ENCODE measurements around the gene IQCK.

Gene IQCK

DNA sequence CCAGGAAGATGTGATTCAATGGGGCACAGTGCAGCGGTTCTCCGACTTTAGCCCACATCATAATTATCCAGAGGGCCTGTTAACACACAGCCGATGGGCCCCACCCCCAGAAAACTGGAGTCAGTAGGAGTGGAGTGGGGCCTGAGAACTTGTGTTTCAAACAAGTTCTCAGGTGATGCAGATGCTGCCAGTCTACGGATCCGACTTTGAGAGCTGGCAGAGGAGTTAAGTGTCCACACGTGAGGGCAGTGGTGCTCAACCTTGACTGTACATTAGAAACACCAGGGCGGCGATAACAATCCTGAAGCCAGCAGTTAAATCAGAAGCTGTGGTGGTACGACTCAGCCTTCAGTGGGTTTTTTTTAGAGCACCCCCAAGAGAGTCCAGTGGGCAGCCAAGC lies 91.6 kb downstream of the IQCK start:
- CTCF ChIA-PET = no interaction called here
- H3K27ac ChIP-seq (ENCODE audit: extremely low read depth, low read depth, low read length) = no peak overlapping the region

DNA sequence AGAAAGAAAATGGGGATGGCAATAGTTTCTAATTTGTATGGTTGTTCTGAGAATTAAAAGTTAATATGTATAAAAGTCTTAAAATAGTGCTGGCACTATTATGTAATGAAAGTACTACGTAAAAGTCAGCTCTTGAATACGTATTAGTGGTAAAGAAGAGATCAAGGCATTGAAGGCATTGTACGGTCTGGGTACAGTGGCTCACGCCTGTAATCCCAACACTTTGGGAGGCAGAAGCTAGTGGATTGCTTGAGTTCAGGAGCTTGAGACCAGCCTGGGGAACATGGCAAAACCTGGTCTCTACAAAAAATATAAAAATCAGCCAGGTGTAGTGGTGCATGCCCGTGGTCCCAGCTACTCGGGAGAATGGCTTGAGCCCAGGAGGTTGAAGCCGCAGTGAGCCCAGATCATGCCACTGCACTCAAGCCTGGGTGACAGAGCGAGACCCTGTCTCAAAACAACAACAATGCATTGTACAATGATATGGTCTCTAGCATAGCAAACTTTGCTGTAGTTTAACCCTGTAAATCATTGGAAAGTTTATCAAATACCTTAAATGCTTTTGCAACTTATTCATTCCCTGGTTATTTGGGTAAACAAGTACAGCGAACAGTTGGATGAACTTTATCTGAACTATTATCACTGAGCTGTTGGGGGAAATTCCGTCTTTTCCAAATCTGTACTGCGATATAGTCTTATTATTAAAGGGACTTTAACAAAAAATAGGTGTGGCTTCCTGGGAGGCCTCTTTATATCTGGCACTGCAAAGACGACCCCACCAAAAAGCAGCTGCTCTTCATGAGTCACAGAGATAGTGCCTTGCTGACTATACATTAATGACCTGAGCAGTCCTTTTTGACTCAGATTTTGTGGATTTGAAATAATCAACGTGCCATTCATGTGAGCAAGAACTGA lies 93.0 kb downstream of the IQCK start:
- ChIA-PET CTCF (interaction anchor here (0.6 kb wide), 1 partner anchor 74 kb away, joined by 4 read pairs; the partner anchor contains the start of gene GPRC5B), POLR2A (interaction anchor here (0.5 to 0.7 kb wide), 2 partner anchors 93 to 312 kb away, joined by 3 to 5 read pairs; partner anchors contain the start of genes IQCK and KNOP1)
- no peaks in the 10 kb centered on the region for H3K36me3 ChIP-seq (ENCODE audit: control insufficient read depth in 2 of 2, insufficient read depth in 1 of 2, low read length in 2 of 2)
- H3K4me1 ChIP-seq (ENCODE audit: control insufficient read depth, insufficient read depth, low read length) = no peaks in the 10 kb centered on the region
- no peaks in the 10 kb centered on the region for H3K9me3 ChIP-seq (ENCODE audit: control insufficient read depth, insufficient read depth, low read depth, low read length)
- H3K27ac ChIP-seq (ENCODE audit: extremely low read depth, low read depth, low read length) = no peak overlapping the region
- TF ChIP-seq, protein P1, sequence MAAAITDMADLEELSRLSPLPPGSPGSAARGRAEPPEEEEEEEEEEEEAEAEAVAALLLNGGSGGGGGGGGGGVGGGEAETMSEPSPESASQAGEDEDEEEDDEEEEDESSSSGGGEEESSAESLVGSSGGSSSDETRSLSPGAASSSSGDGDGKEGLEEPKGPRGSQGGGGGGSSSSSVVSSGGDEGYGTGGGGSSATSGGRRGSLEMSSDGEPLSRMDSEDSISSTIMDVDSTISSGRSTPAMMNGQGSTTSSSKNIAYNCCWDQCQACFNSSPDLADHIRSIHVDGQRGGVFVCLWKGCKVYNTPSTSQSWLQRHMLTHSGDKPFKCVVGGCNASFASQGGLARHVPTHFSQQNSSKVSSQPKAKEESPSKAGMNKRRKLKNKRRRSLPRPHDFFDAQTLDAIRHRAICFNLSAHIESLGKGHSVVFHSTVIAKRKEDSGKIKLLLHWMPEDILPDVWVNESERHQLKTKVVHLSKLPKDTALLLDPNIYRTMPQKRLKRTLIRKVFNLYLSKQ (tag by site-specific recombination; IDR thresholded peaks at IDR 0.05; ENCODE audit: borderline replicate concordance) = no peak
- H3K4me3 ChIP-seq (ENCODE audit: low read depth, low read length) = no peak overlapping the region

More for the DNA sequence above, 91.6 kb downstream of the IQCK start:
- Histone ChIP-seq H3K4me1 (ENCODE audit: control insufficient read depth, insufficient read depth, low read length) (no peaks in the 10 kb centered on the region), H3K9me3 (ENCODE audit: control insufficient read depth, insufficient read depth, low read depth, low read length) (no peaks in the 10 kb centered on the region), H3K36me3 (ENCODE audit: control insufficient read depth in 2 of 2, insufficient read depth in 1 of 2, low read length in 2 of 2) (no peaks in the 10 kb centered on the region), H3K4me3 (ENCODE audit: low read depth, low read length) (no peak overlapping the region)
- TF ChIP-seq ZNF423 (tag by site-specific recombination; IDR thresholded peaks at IDR 0.05) = no peak
- no peak for TF ChIP-seq ZNF48 (tag by site-specific recombination; IDR thresholded peaks at IDR 0.05)
- TF ChIP-seq, protein P2, sequence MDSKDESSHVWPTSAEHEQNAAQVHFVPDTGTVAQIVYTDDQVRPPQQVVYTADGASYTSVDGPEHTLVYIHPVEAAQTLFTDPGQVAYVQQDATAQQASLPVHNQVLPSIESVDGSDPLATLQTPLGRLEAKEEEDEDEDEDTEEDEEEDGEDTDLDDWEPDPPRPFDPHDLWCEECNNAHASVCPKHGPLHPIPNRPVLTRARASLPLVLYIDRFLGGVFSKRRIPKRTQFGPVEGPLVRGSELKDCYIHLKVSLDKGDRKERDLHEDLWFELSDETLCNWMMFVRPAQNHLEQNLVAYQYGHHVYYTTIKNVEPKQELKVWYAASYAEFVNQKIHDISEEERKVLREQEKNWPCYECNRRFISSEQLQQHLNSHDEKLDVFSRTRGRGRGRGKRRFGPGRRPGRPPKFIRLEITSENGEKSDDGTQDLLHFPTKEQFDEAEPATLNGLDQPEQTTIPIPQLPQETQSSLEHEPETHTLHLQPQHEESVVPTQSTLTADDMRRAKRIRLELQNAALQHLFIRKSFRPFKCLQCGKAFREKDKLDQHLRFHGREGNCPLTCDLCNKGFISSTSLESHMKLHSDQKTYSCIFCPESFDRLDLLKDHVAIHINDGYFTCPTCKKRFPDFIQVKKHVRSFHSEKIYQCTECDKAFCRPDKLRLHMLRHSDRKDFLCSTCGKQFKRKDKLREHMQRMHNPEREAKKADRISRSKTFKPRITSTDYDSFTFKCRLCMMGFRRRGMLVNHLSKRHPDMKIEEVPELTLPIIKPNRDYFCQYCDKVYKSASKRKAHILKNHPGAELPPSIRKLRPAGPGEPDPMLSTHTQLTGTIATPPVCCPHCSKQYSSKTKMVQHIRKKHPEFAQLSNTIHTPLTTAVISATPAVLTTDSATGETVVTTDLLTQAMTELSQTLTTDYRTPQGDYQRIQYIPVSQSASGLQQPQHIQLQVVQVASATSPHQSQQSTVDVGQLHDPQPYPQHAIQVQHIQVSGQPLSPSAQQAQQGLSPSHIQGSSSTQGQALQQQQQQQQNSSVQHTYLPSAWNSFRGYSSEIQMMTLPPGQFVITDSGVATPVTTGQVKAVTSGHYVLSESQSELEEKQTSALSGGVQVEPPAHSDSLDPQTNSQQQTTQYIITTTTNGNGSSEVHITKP (tag by site-specific recombination; IDR thresholded peaks at IDR 0.05) = no peak
- TF ChIP-seq, protein P3, sequence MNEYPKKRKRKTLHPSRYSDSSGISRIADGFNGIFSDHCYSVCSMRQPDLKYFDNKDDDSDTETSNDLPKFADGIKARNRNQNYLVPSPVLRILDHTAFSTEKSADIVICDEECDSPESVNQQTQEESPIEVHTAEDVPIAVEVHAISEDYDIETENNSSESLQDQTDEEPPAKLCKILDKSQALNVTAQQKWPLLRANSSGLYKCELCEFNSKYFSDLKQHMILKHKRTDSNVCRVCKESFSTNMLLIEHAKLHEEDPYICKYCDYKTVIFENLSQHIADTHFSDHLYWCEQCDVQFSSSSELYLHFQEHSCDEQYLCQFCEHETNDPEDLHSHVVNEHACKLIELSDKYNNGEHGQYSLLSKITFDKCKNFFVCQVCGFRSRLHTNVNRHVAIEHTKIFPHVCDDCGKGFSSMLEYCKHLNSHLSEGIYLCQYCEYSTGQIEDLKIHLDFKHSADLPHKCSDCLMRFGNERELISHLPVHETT (tag by site-specific recombination; IDR thresholded peaks at IDR 0.05) = no peak
- POLR2A ChIA-PET = no interaction called here

DNA sequence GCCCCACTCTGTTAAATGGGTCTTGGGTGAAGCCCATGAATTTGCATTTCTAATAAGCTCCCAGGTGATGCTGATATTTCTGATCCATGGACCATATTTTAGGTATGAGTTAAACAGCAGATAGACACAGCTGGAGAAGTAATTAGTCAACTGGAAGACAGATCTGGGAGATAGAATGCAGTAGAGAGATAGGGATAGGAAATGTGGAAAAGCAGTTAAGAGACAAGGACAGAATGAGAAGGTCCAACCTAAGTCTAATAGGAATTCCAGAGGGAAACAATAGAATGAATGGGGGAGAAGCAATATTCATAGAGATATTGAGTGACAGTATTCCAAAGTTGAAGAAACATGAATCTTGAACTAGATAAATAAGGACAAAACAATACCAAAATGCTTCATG lies 94.9 kb downstream of the IQCK start:
- no peak overlapping the region for H3K27ac ChIP-seq (ENCODE audit: extremely low read depth, low read depth, low read length)
- POLR2A ChIA-PET = no interaction called here
- no peaks in the 10 kb centered on the region for H3K4me1 ChIP-seq (ENCODE audit: control insufficient read depth, insufficient read depth, low read length)
- no peak overlapping the region for H3K4me3 ChIP-seq (ENCODE audit: low read depth, low read length)
- no peaks in the 10 kb centered on the region for H3K36me3 ChIP-seq (ENCODE audit: control insufficient read depth in 2 of 2, insufficient read depth in 1 of 2, low read length in 2 of 2)
- CTCF ChIA-PET = no interaction called here
- no peak for TF ChIP-seq ZNF530 (tag by site-specific recombination; IDR thresholded peaks at IDR 0.05; ENCODE audit: low read depth)
- peak; percentile 86 for TF ChIP-seq ZNF133 (tag by site-specific recombination; IDR thresholded peaks at IDR 0.05)
- H3K9me3 ChIP-seq (ENCODE audit: control insufficient read depth, insufficient read depth, low read depth, low read length) = no peaks in the 10 kb centered on the region

DNA sequence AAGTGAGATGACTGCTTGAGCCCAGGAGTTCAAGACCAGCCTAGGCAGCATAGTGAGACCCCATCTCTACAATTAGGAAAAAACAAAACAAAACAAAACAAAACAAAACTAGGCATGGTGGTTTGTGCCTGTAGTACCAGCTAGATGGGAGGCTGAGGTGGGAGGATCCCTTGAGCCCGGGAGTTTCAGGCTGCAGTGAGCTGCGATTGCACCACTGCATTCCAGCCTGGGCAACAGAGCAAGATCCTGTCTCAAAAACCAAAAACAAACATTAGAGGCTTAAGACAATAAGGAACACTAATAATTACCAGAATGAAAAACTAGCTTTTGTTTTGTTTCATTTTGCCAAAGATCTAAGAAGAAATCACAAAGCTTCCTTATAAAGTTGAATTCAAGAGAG lies 97.3 kb downstream of the IQCK start:
- Histone ChIP-seq H3K9me3 (ENCODE audit: control insufficient read depth, insufficient read depth, low read depth, low read length) (no peaks in the 10 kb centered on the region), H3K36me3 (ENCODE audit: control insufficient read depth in 2 of 2, insufficient read depth in 1 of 2, low read length in 2 of 2) (no peaks in the 10 kb centered on the region), H3K4me1 (ENCODE audit: control insufficient read depth, insufficient read depth, low read length) (no peaks in the 10 kb centered on the region), H3K4me3 (ENCODE audit: low read depth, low read length) (no peak overlapping the region), H3K27ac (ENCODE audit: extremely low read depth, low read depth, low read length) (no peak overlapping the region)
- ChIA-PET POLR2A (no interaction called here), CTCF (interaction anchor here (1.0 kb wide), 1 partner anchor 216 kb away, joined by 5 read pairs; no protein-coding TSS in a partner anchor)
- TF ChIP-seq ZNF112 (tag by site-specific recombination; IDR thresholded peaks at IDR 0.05) (no peak), ZNF548 (tag by site-specific recombination; IDR thresholded peaks at IDR 0.05) (no peak), ZNF266 (tag by site-specific recombination; IDR thresholded peaks at IDR 0.05; ENCODE audit: low read depth) (no peak), ZNF426 (tag by site-specific recombination; IDR thresholded peaks at IDR 0.05) (no peak), ZNF670 (tag by site-specific recombination; IDR thresholded peaks at IDR 0.05; ENCODE audit: low read depth) (no peak), ZNF768 (tag by site-specific recombination; IDR thresholded peaks at IDR 0.05) (no peak), RBAK (tag by site-specific recombination; IDR thresholded peaks at IDR 0.05) (no peak), ZNF596 (tag by site-specific recombination; IDR thresholded peaks at IDR 0.05) (no peak), ZNF174 (tag by site-specific recombination; IDR thresholded peaks at IDR 0.05) (no peak), ZNF658 (tag by site-specific recombination; IDR thresholded peaks at IDR 0.05) (no peak), EGR2 (tag by site-specific recombination; IDR thresholded peaks at IDR 0.05; ENCODE audit: low read depth) (no peak), ZNF555 (tag by site-specific recombination; conservative IDR thresholded peaks at IDR 0.05) (no peak)
- TF ChIP-seq, protein P4, sequence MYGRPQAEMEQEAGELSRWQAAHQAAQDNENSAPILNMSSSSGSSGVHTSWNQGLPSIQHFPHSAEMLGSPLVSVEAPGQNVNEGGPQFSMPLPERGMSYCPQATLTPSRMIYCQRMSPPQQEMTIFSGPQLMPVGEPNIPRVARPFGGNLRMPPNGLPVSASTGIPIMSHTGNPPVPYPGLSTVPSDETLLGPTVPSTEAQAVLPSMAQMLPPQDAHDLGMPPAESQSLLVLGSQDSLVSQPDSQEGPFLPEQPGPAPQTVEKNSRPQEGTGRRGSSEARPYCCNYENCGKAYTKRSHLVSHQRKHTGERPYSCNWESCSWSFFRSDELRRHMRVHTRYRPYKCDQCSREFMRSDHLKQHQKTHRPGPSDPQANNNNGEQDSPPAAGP (tag by site-specific recombination; IDR thresholded peaks at IDR 0.05) = no peak

Measured in HEK293 (cell line).